ENCODE measurements around the gene PPIL3.

PPIL3 gene

GRCh38 chr2:200864176-200865034 lies 24.5 kb downstream of the PPIL3 start, which contains the start of gene CLK1:
CLK1 (minus strand) TSS chr2:200864658; CDS start chr2:200861862, 2,796 bp downstream.
- peak within 1 kb of the TSS; percentile 72 for H3K4me2 ChIP-seq (ENCODE audit: insufficient read depth, low read length)
- peak within 1 kb of the TSS; percentile 99 for H3K9ac ChIP-seq (ENCODE audit: low read depth, low read length)
- H3K27me3 ChIP-seq (ENCODE audit: insufficient read depth, low read length, poor library complexity), result no peaks in the 10 kb centered on the region
- peaks cover 51% of the 10 kb centered on the region for H3K79me2 ChIP-seq (ENCODE audit: insufficient read depth, low read length)
- peak within 1 kb of the TSS; percentile 97 to 98 for H3K4me3 ChIP-seq (ENCODE audit: low read depth in 1 of 2, low read length in 2 of 2)
- ATAC-seq (ENCODE audit: insufficient read depth, low read depth), result peak; percentile 85
- DNase-seq, result peak; percentile 96
- peaks cover 49% of the 10 kb centered on the region for H3K36me3 ChIP-seq (ENCODE audit: insufficient read depth, low read length)
- H3K4me1 ChIP-seq (ENCODE audit: insufficient read depth, low read length), result peaks cover 43% of the 10 kb centered on the region
- no peak for TF ChIP-seq EZH2 (IDR thresholded peaks at IDR 0.05; ENCODE audit: borderline replicate concordance, low read depth, low read length, severe bottlenecking)
- no peak for TF ChIP-seq CTCF (IDR thresholded peaks at IDR 0.05; ENCODE audit: borderline replicate concordance, extremely low read depth, low read length, poor library complexity, severe bottlenecking)
- H3K27ac ChIP-seq (ENCODE audit: low read length), result peak within 1 kb of the TSS; percentile 99
- H3K9me3 ChIP-seq (ENCODE audit: insufficient read depth, low read length, severe bottlenecking), result no peaks in the 10 kb centered on the region
- H4K20me1 ChIP-seq (ENCODE audit: insufficient read depth, low read length), result peaks cover 34% of the 10 kb centered on the region
- peak within 1 kb of the TSS; percentile 96 for H2AFZ ChIP-seq (ENCODE audit: low read depth, low read length)

- Histone ChIP-seq H3K4me3 (ENCODE audit: low read depth in 1 of 2, low read length in 2 of 2) (peak overlapping the region; percentile 97 to 98), H3K79me2 (ENCODE audit: insufficient read depth, low read length) (peaks cover 57% of the 10 kb centered on the region), H3K4me2 (ENCODE audit: insufficient read depth, low read length) (peak overlapping the region; percentile 72), H3K9ac (ENCODE audit: low read depth, low read length) (peak overlapping the region; percentile 99), H3K9me3 (ENCODE audit: insufficient read depth, low read length, severe bottlenecking) (no peaks in the 10 kb centered on the region), H3K4me1 (ENCODE audit: insufficient read depth, low read length) (peaks cover 45% of the 10 kb centered on the region), H4K20me1 (ENCODE audit: insufficient read depth, low read length) (peaks cover 37% of the 10 kb centered on the region), H2AFZ (ENCODE audit: low read depth, low read length) (peak overlapping the region; percentile 96), H3K27ac (ENCODE audit: low read length) (peak overlapping the region; percentile 99), H3K27me3 (ENCODE audit: insufficient read depth, low read length, poor library complexity) (no peaks in the 10 kb centered on the region), H3K36me3 (ENCODE audit: insufficient read depth, low read length) (peaks cover 55% of the 10 kb centered on the region)
- DNase-seq (peak; percentile 39), ATAC-seq (ENCODE audit: insufficient read depth, low read depth) (peak; percentile 34)
- TF ChIP-seq EZH2 (IDR thresholded peaks at IDR 0.05; ENCODE audit: borderline replicate concordance, low read depth, low read length, severe bottlenecking) (no peak), CTCF (IDR thresholded peaks at IDR 0.05; ENCODE audit: borderline replicate concordance, extremely low read depth, low read length, poor library complexity, severe bottlenecking) (no peak)
Measured at GRCh38 chr2:200863782-200864175, 25.1 kb downstream of the PPIL3 start.

GRCh38 chr2:200862532-200863000 lies 26.3 kb downstream of the PPIL3 start:
- DNase-seq (peak; percentile 42), ATAC-seq (ENCODE audit: insufficient read depth, low read depth) (0 out of 3 replicates have a peak, but pooled peaks have one; percentile 15)
- Histone ChIP-seq H3K4me2 (ENCODE audit: insufficient read depth, low read length) (peak overlapping the region; percentile 72), H3K36me3 (ENCODE audit: insufficient read depth, low read length) (peaks cover 68% of the 10 kb centered on the region), H3K27ac (ENCODE audit: low read length) (peak overlapping the region; percentile 99), H3K9ac (ENCODE audit: low read depth, low read length) (peak overlapping the region; percentile 99), H4K20me1 (ENCODE audit: insufficient read depth, low read length) (peaks cover 48% of the 10 kb centered on the region), H2AFZ (ENCODE audit: low read depth, low read length) (no peak overlapping the region), H3K27me3 (ENCODE audit: insufficient read depth, low read length, poor library complexity) (no peaks in the 10 kb centered on the region), H3K9me3 (ENCODE audit: insufficient read depth, low read length, severe bottlenecking) (no peaks in the 10 kb centered on the region), H3K4me1 (ENCODE audit: insufficient read depth, low read length) (peaks cover 45% of the 10 kb centered on the region), H3K79me2 (ENCODE audit: insufficient read depth, low read length) (peaks cover 70% of the 10 kb centered on the region), H3K4me3 (ENCODE audit: low read depth in 1 of 2, low read length in 2 of 2) (peak overlapping the region; percentile 97 to 98)
- TF ChIP-seq EZH2 (IDR thresholded peaks at IDR 0.05; ENCODE audit: borderline replicate concordance, low read depth, low read length, severe bottlenecking) (no peak), CTCF (IDR thresholded peaks at IDR 0.05; ENCODE audit: borderline replicate concordance, extremely low read depth, low read length, poor library complexity, severe bottlenecking) (no peak)

Data from DND-41 (cell line).